ENCODE measurements around the gene CEL. TPM values are rescaled to one million over a fixed set of nuclear protein-coding genes. Genes with fewer than 3 reads are reported as not detected.

The CEL gene
- total RNA-seq, 1 experiment from 2014 or later = 6.9 TPM

DNA sequence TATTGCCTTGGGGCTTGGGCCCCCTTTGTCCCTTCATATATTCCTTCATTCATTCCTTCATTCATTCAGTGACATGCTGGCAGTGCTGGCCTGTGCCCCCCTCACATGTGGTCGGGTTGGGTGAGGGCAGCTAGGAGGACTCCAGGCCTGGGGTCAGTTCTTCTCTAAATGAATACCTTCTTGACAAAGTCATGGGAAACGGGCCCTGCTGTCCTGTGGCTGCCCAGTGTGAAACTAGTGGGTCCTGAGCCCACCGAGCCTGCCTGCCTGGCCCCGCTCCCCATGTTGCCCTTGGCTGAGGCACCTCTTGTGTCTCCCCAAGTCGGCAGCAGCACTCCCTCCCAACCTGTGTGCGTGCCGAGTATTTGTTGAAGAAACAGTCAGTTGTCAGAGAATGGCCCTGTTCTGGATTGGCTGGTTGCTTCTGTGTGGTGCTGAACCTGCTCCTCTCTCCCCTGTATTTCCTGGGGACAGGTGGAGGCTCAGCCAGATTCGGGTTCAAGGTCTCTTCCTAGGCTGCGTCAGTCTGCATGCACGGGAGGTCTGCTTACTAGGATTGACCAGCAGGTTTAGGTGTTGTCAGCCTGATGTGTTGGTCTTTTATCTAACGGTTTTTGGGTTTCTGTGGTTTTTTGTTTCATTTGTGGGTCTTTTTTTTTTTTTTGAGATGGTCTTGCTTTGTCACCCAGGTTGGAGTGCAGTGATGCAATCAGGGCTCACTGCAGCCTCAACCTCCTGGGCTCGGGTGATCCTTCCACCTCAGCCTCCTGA is 3.0 kb upstream of the CEL start:
- H3K4me3 ChIP-seq (replicated peaks in 1 of 2; ENCODE audit: low read depth in 1 of 2, low read length in 2 of 2) = no peak overlapping the region
- H3K9me3 ChIP-seq (ENCODE audit: control insufficient read depth in 1 of 2, insufficient read depth in 1 of 2, low read depth in 1 of 2, low read length in 2 of 2) = no peaks in the 10 kb centered on the region
- BruUV-seq (replicated peaks) = no TSS peak
- no peak for TF ChIP-seq ELF1 (IDR thresholded peaks at IDR 0.05; ENCODE audit: borderline replicate concordance, low read depth)
- TF ChIP-seq JUND (IDR thresholded peaks at IDR 0.05) = no peak
- no peak for TF ChIP-seq REST (IDR thresholded peaks at IDR 0.05; ENCODE audit: low read depth)
- no peak for TF ChIP-seq SRF (IDR thresholded peaks at IDR 0.05; ENCODE audit: low read depth)
- no peak for TF ChIP-seq CTCF (IDR thresholded peaks at IDR 0.05 in 2 of 3, conservative IDR thresholded peaks at IDR 0.05 in 1 of 3; ENCODE audit: borderline replicate concordance in 1 of 3, insufficient read depth in 1 of 3, low read depth in 2 of 3, low read length in 2 of 3)
- TF ChIP-seq RAD21 (IDR thresholded peaks at IDR 0.05; ENCODE audit: low read depth) = no peak
- no peak for TF ChIP-seq TCF7L2 (IDR thresholded peaks at IDR 0.05; ENCODE audit: borderline replicate concordance, extremely low read depth, insufficient read depth, insufficient read length)
- no peak for TF ChIP-seq POLR2AphosphoS5 (IDR thresholded peaks at IDR 0.05; ENCODE audit: low read depth, low read length)
- TF ChIP-seq, protein P1, sequence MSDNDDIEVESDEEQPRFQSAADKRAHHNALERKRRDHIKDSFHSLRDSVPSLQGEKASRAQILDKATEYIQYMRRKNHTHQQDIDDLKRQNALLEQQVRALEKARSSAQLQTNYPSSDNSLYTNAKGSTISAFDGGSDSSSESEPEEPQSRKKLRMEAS (IDR thresholded peaks at IDR 0.05) = no peak
- TF ChIP-seq EZH2 (IDR thresholded peaks at IDR 0.05) = no peak
- TF ChIP-seq, protein P2, sequence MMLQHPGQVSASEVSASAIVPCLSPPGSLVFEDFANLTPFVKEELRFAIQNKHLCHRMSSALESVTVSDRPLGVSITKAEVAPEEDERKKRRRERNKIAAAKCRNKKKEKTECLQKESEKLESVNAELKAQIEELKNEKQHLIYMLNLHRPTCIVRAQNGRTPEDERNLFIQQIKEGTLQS (IDR thresholded peaks at IDR 0.05) = no peak
- no peak for TF ChIP-seq EGR1 (IDR thresholded peaks at IDR 0.05; ENCODE audit: low read depth)
- TF ChIP-seq ZFX (IDR thresholded peaks at IDR 0.05) = no peak
- no peak for TF ChIP-seq ZNF274 (IDR thresholded peaks at IDR 0.05; ENCODE audit: low read depth, low read length)
- TF ChIP-seq POLR2A (IDR thresholded peaks at IDR 0.05; ENCODE audit: borderline replicate concordance, extremely low read depth, insufficient read depth, insufficient read length) = no peak
- TF ChIP-seq EZH2phosphoT487 (IDR thresholded peaks at IDR 0.05; ENCODE audit: borderline replicate concordance) = no peak
- peaks cover 16 to 18% of the 10 kb centered on the region in 2 experiments; a peak in 3 of 4 replicates for H3K36me3 ChIP-seq (ENCODE audit: control insufficient read depth in 1 of 2, insufficient read depth in 2 of 2, low read length in 2 of 2)
- H3K79me2 ChIP-seq (ENCODE audit: insufficient read depth, low read length) = no peaks in the 10 kb centered on the region
- H3K27me3 ChIP-seq (ENCODE audit: insufficient read depth, low read length) = no peaks in the 10 kb centered on the region
- H3K27ac ChIP-seq (ENCODE audit: low read depth, low read length) = no peak overlapping the region
- peaks cover 0 to 2% of the 10 kb centered on the region in 2 experiments; a peak in 1 of 4 replicates for H3K4me1 ChIP-seq (ENCODE audit: control insufficient read depth in 1 of 2, insufficient read depth in 2 of 2, low read length in 2 of 2)
- DNase-seq (ENCODE audit: low read depth, low spot score) = no peak
- CTCF ChIA-PET = no interaction called here
- ATAC-seq = no peak
- no peaks in the 10 kb centered on the region for H3K9me2 ChIP-seq (ENCODE audit: insufficient read depth)
- H4K20me1 ChIP-seq (ENCODE audit: insufficient read depth) = no peaks in the 10 kb centered on the region
- intact Hi-C loops (cut with micrococcal nuclease) = no loop called here
- H2AFZ ChIP-seq (ENCODE audit: low read depth, low read length, poor library complexity, severe bottlenecking) = no peak overlapping the region
- POLR2A ChIA-PET = interaction anchor here (1.3 kb wide), 1 partner anchor 28 kb away, joined by 3 read pairs; the partner anchor contains the start of gene GTF3C5
- RAD21 ChIA-PET (ENCODE audit: low non-redundant PET in 1 of 2, low total read pairs in 2 of 2, uncharacterized antibody in 2 of 2, unreplicated experiment in 2 of 2) = no interaction called here
- H3K9ac ChIP-seq (ENCODE audit: low read length) = no peak overlapping the region
- no peak overlapping the region for H3K4me2 ChIP-seq (ENCODE audit: low read length)
